Testis (tissue), 5 donors: Measurements from ENCODE around the gene NCBP1. TPM values are rescaled to one million over a fixed set of nuclear protein-coding genes. Genes with fewer than 3 reads are reported as not detected.
"Not testable (repeated sequence)": the region's sequence is repeated elsewhere in the genome, so short reads cannot be mapped to it uniquely, and the experiment has no call there.

ENCODE experiments used
- DNase-seq: peaks from one replicate; pipeline ENCODE4 v3.0.0-alpha.2; 2019
- H3K27ac ChIP-seq, 2 donors: fragments of 200-600 bp; sonication (generic); one replicate each; pipeline ENCODE4 v1.5.1; 2019
- H3K27me3 ChIP-seq: fragments of 200-600 bp; sonication (generic); one replicate; pipeline ENCODE4 v1.5.1; 2019
- H3K36me3 ChIP-seq: fragments of 200-600 bp; sonication (generic); one replicate; pipeline ENCODE4 v1.5.1; 2017; ENCODE audit warnings: low read depth; ENCODE audit errors: missing control alignments
- H3K4me1 ChIP-seq: fragments of 200-600 bp; sonication (generic); one replicate; pipeline ENCODE4 v1.5.1; 2019
- H3K4me3 ChIP-seq, 2 donors: fragments of 200-600 bp; sonication (generic); one replicate each; pipeline ENCODE4 v1.5.1; 2017 to 2019
- H3K9me3 ChIP-seq: fragments of 200-600 bp; sonication (generic); one replicate; pipeline ENCODE4 v1.5.1; 2017
- POLR2A ChIP-seq: fragments of 450-650 bp; IDR thresholded peaks from one replicate; pipeline ENCODE4 v1.6.1; 2017; ENCODE audit warnings: antibody characterized with exemption, mild to moderate bottlenecking, moderate library complexity
- WGBS, 2 donors: methylation state at CpG; one replicate each; pipeline ENCODE4 v1.1.5; 2018; 5-methylcytosine and 5-hydroxymethylcytosine counted together
- intact Hi-C: fragments of 100-400 bp; cut with DNase I; formaldehyde crosslinking; loops from one replicate; pipeline ENCODE4 v1.15.1; 2023; ENCODE audit warnings: low total_unique reads
- long read RNA-seq, 2 donors: transcript quantifications; one replicate each; lab custom pipeline, GENCODE V29; 2026
- polyA plus RNA-seq: library from polyadenylated mRNA; stranded (reverse); fragments of 350-450 nt; fragmentation: Illumina TruSeq; extraction: RNeasy Lipid Tissue Mini Kit (QIAGEN cat#74804); gene quantifications from one replicate; pipeline ENCODE4 v1.2.3, GENCODE V29; 2014; ENCODE audit warnings: low read depth, low replicate concordance; ENCODE audit not compliant: insufficient read depth
- total RNA-seq, 2 donors: library from RNA; depleted of rRNA; stranded (reverse); fragments of >200 nt; gene quantifications; one replicate each; pipeline ENCODE4 v1.2.3, GENCODE V29; 2016
- TF ChIP-seq, protein P1 (sequence below), 3 experiments: fragments of 450-650 bp in 2 of 3; fragments of 200-600 bp in 1 of 3; sonication (generic) in 1 of 3; IDR thresholded peaks; one replicate each; pipeline ENCODE4 v1.5.1; 2016 to 2019; ENCODE audit warnings: antibody characterized with exemption in 3 of 3, mild to moderate bottlenecking in 2 of 3, moderate library complexity in 1 of 3

Gene NCBP1, protein sequence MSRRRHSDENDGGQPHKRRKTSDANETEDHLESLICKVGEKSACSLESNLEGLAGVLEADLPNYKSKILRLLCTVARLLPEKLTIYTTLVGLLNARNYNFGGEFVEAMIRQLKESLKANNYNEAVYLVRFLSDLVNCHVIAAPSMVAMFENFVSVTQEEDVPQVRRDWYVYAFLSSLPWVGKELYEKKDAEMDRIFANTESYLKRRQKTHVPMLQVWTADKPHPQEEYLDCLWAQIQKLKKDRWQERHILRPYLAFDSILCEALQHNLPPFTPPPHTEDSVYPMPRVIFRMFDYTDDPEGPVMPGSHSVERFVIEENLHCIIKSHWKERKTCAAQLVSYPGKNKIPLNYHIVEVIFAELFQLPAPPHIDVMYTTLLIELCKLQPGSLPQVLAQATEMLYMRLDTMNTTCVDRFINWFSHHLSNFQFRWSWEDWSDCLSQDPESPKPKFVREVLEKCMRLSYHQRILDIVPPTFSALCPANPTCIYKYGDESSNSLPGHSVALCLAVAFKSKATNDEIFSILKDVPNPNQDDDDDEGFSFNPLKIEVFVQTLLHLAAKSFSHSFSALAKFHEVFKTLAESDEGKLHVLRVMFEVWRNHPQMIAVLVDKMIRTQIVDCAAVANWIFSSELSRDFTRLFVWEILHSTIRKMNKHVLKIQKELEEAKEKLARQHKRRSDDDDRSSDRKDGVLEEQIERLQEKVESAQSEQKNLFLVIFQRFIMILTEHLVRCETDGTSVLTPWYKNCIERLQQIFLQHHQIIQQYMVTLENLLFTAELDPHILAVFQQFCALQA
- 10 to 100 TPM; 36.9 to 41.7 TPM for total RNA-seq
- polyA plus RNA-seq: 36.6 TPM
- long read RNA-seq, donor 1, full-length matches to known transcripts: 4 of 53 reads
- long read RNA-seq, donor 1, partial matches to known transcripts: 44 of 53 reads
- long read RNA-seq, donor 1, other reads (novel, unspliced or antisense): 5 of 53 reads
- long read RNA-seq, donor 2, full-length matches to known transcripts: 8 of 25 reads
- long read RNA-seq, donor 2, partial matches to known transcripts: 17 of 25 reads
- long read RNA-seq, donor 2, other reads (novel, unspliced or antisense): 0 of 25 reads

DNA sequence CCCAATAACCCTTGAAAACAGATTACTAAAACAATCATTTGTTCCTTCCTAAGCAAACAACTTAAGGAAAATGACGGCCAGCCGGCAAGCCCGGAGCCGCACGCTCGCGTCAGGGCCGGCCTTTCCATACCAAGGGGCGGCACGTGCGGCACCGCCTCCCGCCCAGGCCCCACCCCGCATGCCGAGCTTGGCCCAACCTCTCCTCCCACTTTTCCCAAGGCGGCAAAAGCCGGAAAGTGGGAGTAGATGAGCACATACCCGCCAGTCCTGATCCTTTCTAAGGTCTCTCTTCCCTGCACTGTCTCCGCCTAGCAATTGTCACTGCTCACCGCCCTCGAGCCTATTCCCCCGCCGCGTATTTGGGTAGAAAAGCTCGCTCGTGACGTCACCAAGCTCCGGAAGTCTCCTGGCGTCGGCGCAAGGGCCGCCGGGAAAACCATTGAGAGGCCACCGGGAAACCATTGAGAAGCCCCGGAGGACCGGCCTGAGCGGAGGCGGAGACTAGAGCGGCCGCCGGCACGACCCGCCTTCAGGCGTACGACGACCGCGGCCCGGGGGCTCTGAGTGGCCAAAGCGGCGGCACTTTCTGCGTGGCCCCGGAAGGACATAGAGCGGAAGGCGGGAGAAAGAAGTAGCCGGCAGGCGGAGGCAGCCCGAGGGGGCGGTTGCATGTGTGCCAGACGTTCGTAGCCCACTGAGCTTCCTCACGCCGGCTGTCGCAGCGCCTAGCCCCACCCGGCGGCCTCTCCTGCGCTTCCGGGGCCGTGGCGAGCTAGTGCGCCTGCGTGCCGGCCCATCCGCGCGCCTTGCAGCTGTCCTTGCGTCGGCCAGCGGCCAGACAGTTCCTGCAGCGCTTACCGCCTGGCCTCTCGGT lies at the start of gene NCBP1, which contains the start of gene TSTD2:
TSS of gene NCBP1 (plus strand) at position 837 of the 874 bp plus-strand sequence. CDS start 61 bp downstream, outside the sequence.
TSS of gene TSTD2 (minus strand) at position 384 of the 874 bp plus-strand sequence. CDS start 5,806 bp downstream, outside the sequence.
- intact Hi-C loops: loop anchor here (10.0 kb wide), 2 partner anchors 58 to 62 kb away; partner anchors contain the start of gene XPA
- 0 to 1% methylated on average over 27 to 68 of the region's 83 CpGs for WGBS, 2 donors
- Histone ChIP-seq H3K9me3 (no peaks in the 10 kb centered on the region), H3K36me3 (no peaks in the 10 kb centered on the region), H3K4me3 (peak within 1 kb of the TSS; percentile 98 to 99), H3K27ac (peak within 1 kb of the TSS; percentile 97 to 99), H3K4me1 (peaks cover 42% of the 10 kb centered on the region), H3K27me3 (no peaks in the 10 kb centered on the region)
- TF ChIP-seq POLR2A: no peak
- TF ChIP-seq, protein P1, sequence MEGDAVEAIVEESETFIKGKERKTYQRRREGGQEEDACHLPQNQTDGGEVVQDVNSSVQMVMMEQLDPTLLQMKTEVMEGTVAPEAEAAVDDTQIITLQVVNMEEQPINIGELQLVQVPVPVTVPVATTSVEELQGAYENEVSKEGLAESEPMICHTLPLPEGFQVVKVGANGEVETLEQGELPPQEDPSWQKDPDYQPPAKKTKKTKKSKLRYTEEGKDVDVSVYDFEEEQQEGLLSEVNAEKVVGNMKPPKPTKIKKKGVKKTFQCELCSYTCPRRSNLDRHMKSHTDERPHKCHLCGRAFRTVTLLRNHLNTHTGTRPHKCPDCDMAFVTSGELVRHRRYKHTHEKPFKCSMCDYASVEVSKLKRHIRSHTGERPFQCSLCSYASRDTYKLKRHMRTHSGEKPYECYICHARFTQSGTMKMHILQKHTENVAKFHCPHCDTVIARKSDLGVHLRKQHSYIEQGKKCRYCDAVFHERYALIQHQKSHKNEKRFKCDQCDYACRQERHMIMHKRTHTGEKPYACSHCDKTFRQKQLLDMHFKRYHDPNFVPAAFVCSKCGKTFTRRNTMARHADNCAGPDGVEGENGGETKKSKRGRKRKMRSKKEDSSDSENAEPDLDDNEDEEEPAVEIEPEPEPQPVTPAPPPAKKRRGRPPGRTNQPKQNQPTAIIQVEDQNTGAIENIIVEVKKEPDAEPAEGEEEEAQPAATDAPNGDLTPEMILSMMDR (IDR thresholded peaks at IDR 0.05): peak in 1 of 3 experiments; percentile 38
- DNase-seq: peak; percentile 98

DNA sequence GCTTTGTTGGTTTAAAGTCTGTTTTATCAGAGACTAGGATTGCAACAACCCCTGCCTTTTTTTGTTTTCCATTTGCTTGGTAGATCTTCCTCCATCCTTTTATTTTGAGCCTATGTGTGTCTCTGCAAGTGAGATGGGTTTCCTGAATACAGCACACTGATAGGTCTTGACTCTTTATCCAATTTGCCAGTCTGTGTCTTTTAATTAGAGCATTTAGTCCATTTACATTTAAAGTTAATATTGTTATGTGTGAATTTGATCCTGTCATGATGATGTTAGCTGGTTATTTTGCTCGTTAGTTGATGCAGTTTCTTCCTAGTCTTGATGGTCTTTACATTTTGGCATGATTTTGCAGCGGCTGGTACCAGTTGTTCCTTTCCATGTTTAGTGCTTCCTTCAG lies 48.8 kb upstream of the NCBP1 start:
- H3K4me3 ChIP-seq, H3K9me3 ChIP-seq, intact Hi-C loops, H3K27me3 ChIP-seq, DNase-seq, H3K4me1 ChIP-seq, H3K27ac ChIP-seq, H3K36me3 ChIP-seq: not testable (repeated sequence)
- no CpG with 5 or more reads among the region's 2 CpGs for WGBS, 2 donors

DNA sequence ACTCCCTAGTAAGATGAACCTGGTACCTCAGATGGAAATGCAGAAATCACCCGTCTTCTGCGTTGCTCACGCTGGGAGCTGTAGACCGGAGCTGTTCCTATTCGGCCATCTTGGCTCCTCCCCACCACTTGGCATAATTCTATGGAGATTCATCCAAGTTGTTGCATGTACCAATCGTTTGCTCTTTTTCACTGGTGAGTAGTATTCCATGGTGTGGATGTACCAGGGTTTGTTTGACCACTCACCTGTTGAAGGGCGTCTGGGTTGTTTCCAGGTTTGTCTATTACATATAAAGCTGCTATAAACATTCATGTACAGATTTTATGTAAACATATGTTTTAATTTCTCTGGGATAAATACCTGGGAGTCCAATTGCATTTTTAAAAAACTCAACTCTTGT lies 46.7 kb upstream of the NCBP1 start:
- H3K27me3 ChIP-seq, H3K9me3 ChIP-seq, H3K4me1 ChIP-seq, H3K4me3 ChIP-seq, DNase-seq, H3K27ac ChIP-seq, intact Hi-C loops, H3K36me3 ChIP-seq: not testable (repeated sequence)
- WGBS, 2 donors: 76 to 87% methylated on average over 6 to 7 of the region's 7 CpGs

DNA sequence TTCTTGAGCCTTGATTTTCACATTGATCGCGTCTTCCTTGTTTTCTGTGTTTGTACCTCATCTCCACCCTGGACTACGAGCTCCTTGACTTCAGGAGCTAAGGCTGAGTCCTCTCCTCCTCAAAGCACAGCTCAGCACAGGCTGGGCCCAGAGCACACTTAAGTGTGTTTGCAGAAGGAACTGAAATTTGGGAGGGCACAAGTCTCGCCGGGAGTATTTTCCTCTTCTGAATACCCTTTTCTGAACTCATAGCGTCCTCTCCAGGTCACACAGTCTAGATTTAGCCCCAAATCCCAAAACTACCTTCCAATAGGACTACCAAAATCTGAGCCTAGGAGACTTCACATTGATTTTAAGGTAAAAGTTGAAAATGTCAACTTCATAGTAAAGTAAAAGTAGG lies 42.1 kb upstream of the NCBP1 start:
- no peak overlapping the region for H3K4me3 ChIP-seq
- WGBS, 2 donors: 81 to 91% methylated on average over 5 to 6 of the region's 6 CpGs
- no peaks in the 10 kb centered on the region for H3K9me3 ChIP-seq
- no peaks in the 10 kb centered on the region for H3K27me3 ChIP-seq
- intact Hi-C loops: no loop called here
- TF ChIP-seq POLR2A: no peak
- TF ChIP-seq, protein P1 (IDR thresholded peaks at IDR 0.05): no peak
- no peak for DNase-seq
- no peaks in the 10 kb centered on the region for H3K36me3 ChIP-seq
- no peaks in the 10 kb centered on the region for H3K4me1 ChIP-seq
- H3K27ac ChIP-seq: no peak overlapping the region

DNA sequence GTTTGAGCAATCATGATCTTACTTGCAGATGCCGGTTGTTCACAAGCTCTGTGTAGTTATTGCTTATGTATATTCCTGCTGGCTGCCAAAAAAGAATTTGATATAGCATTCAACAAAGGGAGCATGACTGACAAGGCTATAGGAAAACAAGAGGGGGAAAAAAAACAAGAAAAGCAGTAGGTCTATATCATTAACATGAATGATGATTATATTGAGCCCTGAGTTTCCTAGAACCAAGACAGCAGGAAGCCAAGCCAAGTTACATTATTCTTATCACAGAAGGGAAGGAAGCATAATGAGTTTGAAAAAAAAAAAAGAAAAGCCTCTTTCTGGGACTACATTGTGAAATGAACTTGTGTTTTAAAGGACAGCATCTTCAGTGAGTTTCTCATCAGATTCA lies 41.5 kb upstream of the NCBP1 start:
- Histone ChIP-seq H3K4me3 (no peak overlapping the region), H3K4me1 (no peaks in the 10 kb centered on the region), H3K36me3 (no peaks in the 10 kb centered on the region), H3K27ac (no peak overlapping the region), H3K27me3 (no peaks in the 10 kb centered on the region), H3K9me3 (no peaks in the 10 kb centered on the region)
- DNase-seq: no peak
- intact Hi-C loops: no loop called here
- 94% methylated on average over 1 of the region's 1 CpG for WGBS, 2 donors
- no peak for TF ChIP-seq POLR2A
- TF ChIP-seq, protein P1 (IDR thresholded peaks at IDR 0.05): no peak
